ENCODE measurements around the gene GNG4. TPM values are rescaled to one million over a fixed set of nuclear protein-coding genes. Genes with fewer than 3 reads are reported as not detected.
A peak's percentile ranks its signal among the peaks of the same experiment; 100 is the strongest.
"Not testable (repeated sequence)": the region's sequence is repeated elsewhere in the genome, so short reads cannot be mapped to it uniquely, and the experiment has no call there.

The GNG4 gene
- total RNA-seq, 1 donor from 2014 or later = 0.70 TPM

DNA sequence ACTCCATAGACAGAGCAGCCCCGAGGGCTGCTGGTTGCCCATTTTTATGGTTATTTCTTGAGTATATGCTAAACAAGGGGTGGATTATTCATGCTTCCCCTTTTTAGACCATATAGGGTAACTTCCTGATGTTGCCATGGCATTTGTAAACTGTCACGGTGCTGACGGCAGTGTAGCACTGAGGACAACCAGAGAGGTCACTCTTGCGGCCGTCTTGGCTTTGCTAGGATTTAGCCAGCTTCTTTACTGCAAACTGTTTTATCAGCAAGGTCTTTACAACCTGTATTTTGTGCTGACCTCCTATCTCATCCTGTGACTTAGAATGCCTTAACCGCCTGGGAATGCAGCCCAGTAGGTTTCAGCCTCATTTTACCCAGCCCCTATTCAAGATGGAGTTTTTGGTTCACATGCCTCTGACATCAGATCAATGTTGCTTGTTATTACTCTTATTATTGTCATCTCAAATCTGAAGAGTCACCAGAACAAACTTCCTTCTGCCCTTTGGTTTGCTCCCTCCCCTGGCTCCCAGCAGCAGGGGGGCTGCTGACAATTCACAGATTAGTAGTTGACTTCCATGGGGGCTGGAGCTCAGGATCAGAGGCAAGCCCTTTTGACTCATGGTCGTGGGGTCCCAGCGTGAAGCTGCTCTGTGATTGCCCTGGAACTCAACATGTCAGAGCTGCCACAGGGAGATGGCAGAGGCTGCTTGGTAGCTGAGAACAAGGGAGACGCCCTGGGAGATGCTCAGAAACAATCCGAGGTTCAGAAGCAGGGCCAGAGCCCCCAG lies 103.0 kb downstream of the GNG4 start:
- not testable (repeated sequence) for DNase-seq (ENCODE audit: extremely low read depth, low read depth, low spot score)

GRCh38 chr1:235545292-235545930 lies 104.2 kb downstream of the GNG4 start:
- no peak for DNase-seq (ENCODE audit: extremely low read depth, low read depth, low spot score)

- DNase-seq (ENCODE audit: extremely low read depth, low read depth, low spot score) = not testable (repeated sequence)
Observed at GRCh38 chr1:235542845-235543244, 106.7 kb downstream of the GNG4 start.

GRCh38 chr1:235533476-235534168 lies 116.0 kb downstream of the GNG4 start:
- DNase-seq (ENCODE audit: extremely low read depth, low read depth, low spot score) = no peak

- no peak for DNase-seq (ENCODE audit: extremely low read depth, low read depth, low spot score)
Observed at GRCh38 chr1:235532360-235532759, 117.2 kb downstream of the GNG4 start.

DNA sequence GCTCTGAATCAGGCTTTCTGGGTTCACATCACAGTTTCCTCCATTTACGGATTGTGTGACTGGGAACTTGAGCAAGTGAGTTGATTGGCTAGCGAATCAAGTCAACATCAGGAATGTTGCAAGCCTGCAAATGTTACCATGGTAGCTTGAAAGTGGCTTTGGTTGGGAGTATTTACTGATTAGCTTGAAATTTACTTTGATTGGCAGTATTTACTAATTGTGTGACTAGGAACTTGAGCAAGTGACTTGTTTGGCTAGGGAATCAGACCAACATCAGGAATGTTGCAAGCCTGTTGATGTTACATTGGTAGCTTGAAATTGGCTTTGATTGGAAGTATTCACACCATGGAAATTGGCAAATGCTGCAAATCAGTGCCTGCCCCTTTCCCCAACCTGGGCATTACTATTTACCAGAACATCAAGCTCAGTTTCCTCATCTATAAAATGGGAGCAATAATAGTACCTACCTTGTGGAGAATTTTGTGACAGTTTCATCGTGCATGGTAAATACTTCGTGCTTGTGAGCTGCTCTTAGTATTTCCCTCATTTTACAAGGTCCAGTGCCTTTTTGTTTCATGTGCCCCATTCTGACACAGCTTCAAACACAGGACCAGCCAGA lies 122.3 kb downstream of the GNG4 start:
- no peak for DNase-seq (ENCODE audit: extremely low read depth, low read depth, low spot score)

GRCh38 chr1:235525314-235525713 lies 124.3 kb downstream of the GNG4 start:
- DNase-seq (ENCODE audit: extremely low read depth, low read depth, low spot score) = no peak

DNA sequence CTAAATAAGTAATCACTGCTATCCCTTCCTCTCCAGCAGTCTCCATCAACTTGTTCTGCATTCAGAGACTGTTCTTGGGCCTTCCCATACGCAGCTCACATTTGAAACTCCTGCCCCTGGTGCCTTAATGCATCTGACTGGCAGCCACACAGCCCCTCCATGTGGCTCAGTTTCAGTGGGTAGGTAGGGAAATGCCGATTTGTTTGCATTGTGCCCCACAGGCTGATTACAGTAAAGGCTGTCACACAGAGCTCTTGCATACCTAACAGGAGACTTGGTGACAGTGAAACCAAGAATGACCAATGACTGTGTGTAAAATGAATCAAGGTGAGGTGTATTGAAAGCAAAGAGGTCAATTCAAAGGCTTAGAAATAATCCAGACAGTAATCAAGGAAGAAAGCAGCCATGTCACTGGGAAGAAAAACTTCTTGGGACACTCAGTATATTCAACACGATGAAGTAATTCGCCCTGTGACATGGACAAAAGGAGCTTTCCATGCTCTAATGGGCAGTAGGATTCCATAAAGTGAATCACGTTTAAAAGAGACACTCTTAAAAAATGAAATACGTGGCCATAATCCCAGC lies 132.6 kb downstream of the GNG4 start:
- DNase-seq (ENCODE audit: extremely low read depth, low read depth, low spot score) = no peak

- no peak for DNase-seq (ENCODE audit: extremely low read depth, low read depth, low spot score)
Observed at GRCh38 chr1:235515844-235516512, 133.6 kb downstream of the GNG4 start.

DNA sequence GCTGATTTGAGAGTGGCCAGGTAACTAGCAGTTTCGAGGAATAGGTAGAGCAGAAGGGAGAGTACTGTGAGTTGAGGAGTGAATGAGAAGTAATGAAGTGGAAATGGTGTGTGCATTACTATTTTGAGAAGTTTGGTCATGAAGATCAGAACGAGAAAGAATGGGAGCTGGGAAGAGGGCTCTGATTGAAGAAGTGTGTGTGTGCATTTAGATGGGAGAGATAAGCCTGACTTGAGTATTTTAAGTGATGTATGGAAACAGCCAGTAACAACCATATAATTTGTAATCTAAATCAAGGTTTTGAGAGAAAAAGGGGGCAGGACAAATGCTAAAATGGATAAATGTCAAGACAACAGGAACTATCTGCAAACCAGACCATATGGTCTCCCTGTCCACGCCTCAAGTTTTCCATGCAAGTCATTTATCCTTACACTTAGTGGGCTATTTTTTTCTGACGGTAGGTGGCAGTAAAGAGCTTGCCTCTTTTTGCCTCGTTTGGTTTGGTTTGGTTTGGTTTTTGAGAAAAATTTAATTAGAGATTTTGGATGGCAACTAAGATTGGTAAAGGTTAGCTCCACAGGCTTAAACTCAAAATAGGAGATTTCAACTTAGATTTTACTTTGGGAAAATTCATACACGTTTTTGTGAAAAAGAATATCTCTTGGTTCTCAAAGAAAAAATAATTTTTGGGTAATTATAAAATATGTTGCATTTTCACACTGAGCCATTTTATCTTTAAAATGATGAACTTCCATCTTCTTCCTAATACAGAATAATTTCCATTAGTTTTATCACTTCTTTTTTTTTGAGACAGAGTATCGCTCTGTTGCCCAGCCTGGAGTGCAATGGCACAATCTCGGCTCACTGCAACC lies 135.9 kb downstream of the GNG4 start:
- DNase-seq (ENCODE audit: extremely low read depth, low read depth, low spot score) = no peak

DNA sequence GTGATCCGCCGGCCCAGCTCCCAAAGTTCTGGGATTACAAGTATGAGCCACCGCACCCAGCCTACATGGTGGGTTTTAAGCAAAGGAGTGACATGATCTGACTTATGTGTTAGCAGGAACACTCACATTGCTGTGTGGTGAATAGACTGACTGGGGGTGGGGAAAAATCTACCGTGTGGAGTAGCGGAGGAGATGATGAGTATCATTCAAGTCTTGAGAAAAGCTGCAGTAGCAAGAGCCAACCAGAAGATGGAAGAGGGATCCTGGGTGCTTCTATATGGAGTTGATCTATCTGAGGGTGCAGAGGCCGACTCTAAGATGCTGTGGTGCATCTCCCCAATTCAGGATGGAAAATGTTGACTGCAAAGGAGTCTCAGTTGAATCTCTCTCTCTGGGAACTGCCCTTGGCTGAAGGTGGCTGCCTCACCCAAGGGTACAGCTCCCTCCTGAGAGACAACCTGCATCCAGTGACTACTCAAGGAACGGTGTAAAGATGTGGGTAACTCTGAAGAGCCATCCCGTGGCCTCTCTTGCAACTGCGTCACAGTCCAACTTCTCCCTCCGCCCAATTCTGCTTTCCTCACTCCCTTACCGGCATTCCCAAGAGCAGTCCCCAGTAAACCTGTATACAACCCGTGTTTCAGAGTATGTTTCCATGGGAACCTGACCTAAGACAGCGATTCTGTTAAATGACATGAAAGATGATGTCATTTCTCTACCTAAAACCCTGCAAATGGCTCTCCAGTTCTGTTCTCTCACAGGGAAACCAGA lies 137.9 kb downstream of the GNG4 start:
- DNase-seq (ENCODE audit: extremely low read depth, low read depth, low spot score) = no peak

GRCh38 chr1:235510823-235511222 lies 138.8 kb downstream of the GNG4 start:
- no peak for DNase-seq (ENCODE audit: extremely low read depth, low read depth, low spot score)

DNA sequence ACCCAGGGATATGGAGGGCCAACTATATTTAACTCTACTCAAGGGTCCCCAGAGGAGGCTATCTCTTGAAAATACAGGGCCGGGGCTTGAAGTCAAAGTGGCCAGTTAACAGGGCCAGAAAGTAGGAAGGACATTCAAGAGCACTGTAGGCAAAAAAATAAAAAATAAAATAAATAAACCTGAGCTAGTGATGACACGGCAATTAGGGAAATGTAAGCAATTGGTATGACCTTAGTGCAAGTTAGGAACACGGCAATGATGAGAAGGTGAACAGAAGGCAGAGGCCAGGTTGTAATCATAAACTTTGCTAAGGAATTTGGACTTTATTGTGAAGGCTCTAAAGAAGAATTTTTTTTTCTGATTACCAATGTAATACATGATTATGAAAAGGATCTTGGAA lies 142.0 kb downstream of the GNG4 start:
- no peak for DNase-seq (ENCODE audit: extremely low read depth, low read depth, low spot score)

DNA sequence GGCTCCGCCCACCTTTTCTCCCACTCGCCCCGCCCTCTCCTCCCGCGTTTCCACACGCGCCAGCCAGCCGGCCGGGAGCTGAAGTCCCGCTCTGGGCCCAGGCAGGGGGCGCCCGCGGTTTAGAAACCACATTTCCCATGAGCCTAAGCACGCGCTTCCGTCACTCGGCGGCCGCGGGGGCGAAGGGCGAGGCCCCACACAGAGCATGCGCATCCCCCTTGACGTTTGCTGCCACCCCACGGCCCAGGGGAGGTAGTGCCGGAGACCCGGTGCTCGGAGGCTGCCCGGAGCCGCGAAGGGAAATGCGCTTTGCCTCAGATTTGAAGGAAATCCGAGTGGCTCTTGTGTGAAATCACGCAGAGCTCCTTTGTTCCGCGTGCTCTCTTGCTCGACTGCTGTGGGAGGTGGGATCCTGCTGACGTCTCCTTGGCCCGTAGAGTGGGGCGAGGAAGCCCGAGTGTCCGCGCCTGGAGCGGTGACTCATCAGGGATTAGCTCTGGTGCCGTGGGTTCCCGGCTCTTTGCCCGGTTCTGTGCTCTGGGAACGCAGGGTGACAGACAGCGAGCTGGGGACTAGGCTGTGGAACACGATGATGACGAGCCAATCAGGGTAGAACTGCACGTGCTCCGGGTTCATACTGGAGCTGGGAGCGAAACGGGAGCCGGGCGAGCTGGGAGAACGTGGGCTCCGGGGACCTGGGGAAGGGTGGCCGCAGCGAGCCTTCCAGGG lies 144.9 kb downstream of the GNG4 start:
- DNase-seq (ENCODE audit: extremely low read depth, low read depth, low spot score) = peak; percentile 83

DNA sequence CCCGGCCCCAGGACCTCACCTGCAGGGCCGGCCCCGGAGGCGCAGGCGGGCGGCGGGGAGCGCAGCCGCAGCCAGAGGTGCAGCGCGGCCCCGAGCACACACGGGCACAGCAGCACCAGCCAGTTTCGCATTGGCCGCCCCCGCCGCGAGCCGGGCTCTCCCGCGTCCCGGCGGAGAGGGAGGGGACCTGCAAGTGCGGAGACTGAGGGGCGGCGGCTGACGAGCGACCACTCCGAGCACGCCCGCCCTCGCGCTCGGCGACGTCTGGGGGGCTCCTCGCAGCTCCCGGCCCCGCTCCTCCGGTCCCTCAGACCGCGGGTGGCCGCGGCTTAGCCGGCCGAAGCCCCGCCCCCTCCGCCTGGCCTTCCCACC lies 145.5 kb downstream of the GNG4 start, which contains the start of gene B3GALNT2:
Gene B3GALNT2 (minus strand): TSS at position 331 of the 372 bp plus-strand sequence. CDS start 200 bp downstream, at position 131.
- DNase-seq (ENCODE audit: extremely low read depth, low read depth, low spot score) = no peak

GRCh38 chr1:235503403-235504121 lies 146.0 kb downstream of the GNG4 start:
- no peak for DNase-seq (ENCODE audit: extremely low read depth, low read depth, low spot score)
